K562 (cell line): ENCODE data around the gene NT5C1B. TPM values are rescaled to one million over a fixed set of nuclear protein-coding genes. Genes with fewer than 3 reads are reported as not detected.

Experiments
- BCOR ChIP-seq: fragments of 450-650 bp; IDR thresholded peaks from 2 replicates; pipeline ENCODE4 v1.6.1; 2016
- CAMTA2 ChIP-seq: fragments of 250-450 bp; sonication (Bioruptor Pico); conservative IDR thresholded peaks from 2 replicates; pipeline ENCODE4 v1.5.1; 2022
- CBFA2T2 ChIP-seq: fragments of 450-650 bp; conservative IDR thresholded peaks from 2 replicates; pipeline ENCODE4 v1.6.1; 2017; ENCODE audit warnings: mild to moderate bottlenecking
- CBX2 ChIP-seq: fragments of 200-600 bp; sonication (generic); IDR thresholded peaks from one replicate; pipeline ENCODE4 v1.6.1; 2012; ENCODE audit warnings: mild to moderate bottlenecking, low read length, inconsistent platforms; ENCODE audit not compliant: insufficient read depth, poor library complexity, severe bottlenecking
- CREBBP ChIP-seq: IDR thresholded peaks from one replicate; pipeline ENCODE4 v1.6.1; 2012; ENCODE audit warnings: low read depth, mild to moderate bottlenecking, control low read depth, inconsistent platforms, low read length
- DMBX1 ChIP-seq: fragments of 250-450 bp; sonication (Bioruptor Pico); IDR thresholded peaks from 2 replicates; pipeline ENCODE4 v1.8.0; 2022; ENCODE audit warnings: inconsistent platforms, mild to moderate bottlenecking, moderate library complexity, borderline replicate concordance
- KDM2B ChIP-seq: fragments of 250-450 bp; sonication (Bioruptor Pico); IDR thresholded peaks from 2 replicates; pipeline ENCODE4 v1.8.0; 2021; ENCODE audit warnings: mild to moderate bottlenecking, moderate library complexity
- MYBL2 ChIP-seq, 2 experiments: fragments of 450-650 bp in 1 of 2; sonication (generic) in 1 of 2; formaldehyde crosslinking in 1 of 2; IDR thresholded peaks; 2 replicates each; pipeline versions ENCODE4 v1.6.1 to v1.8.1; 2017 to 2022; ENCODE audit warnings: borderline replicate concordance in 1 of 2, inconsistent platforms in 1 of 2, low read depth in 1 of 2, mild to moderate bottlenecking in 1 of 2, missing genetic modification reagents in 1 of 2, moderate library complexity in 1 of 2
- NRF1 ChIP-seq, 2 experiments: fragments of 450-650 bp; IDR thresholded peaks in 1 of 2; conservative IDR thresholded peaks in 1 of 2; 2 replicates each; pipeline ENCODE4 v1.6.1; 2014; ENCODE audit warnings: mild to moderate bottlenecking in 2 of 2
- OTX1 ChIP-seq: fragments of 450-650 bp; formaldehyde crosslinking; IDR thresholded peaks from 2 replicates; pipeline ENCODE4 v1.4.0; 2022; ENCODE audit warnings: mild to moderate bottlenecking
- SP2 ChIP-seq: IDR thresholded peaks from 2 replicates; pipeline ENCODE4 v1.6.1; 2011; ENCODE audit warnings: mild to moderate bottlenecking, low read depth, low read length, moderate library complexity; ENCODE audit not compliant: poor library complexity, severe bottlenecking; ENCODE audit errors: extremely low read depth
- SRSF7 ChIP-seq: fragments of 200-400 bp; formaldehyde crosslinking; optimal IDR thresholded peaks from 2 replicates; pipeline ENCODE3; 2017; ENCODE audit warnings: mild to moderate bottlenecking, low read depth, low read length
- TCFL5 ChIP-seq: fragments of 250-450 bp; sonication (Bioruptor Pico); conservative IDR thresholded peaks from 2 replicates; pipeline ENCODE4 v1.6.1; 2021; ENCODE audit warnings: mild to moderate bottlenecking, moderate library complexity, matching md5 sums
- THRAP3 ChIP-seq: fragments of 450-650 bp; IDR thresholded peaks from 2 replicates; pipeline ENCODE4 v1.6.1; 2016; ENCODE audit warnings: mild to moderate bottlenecking, inconsistent platforms, borderline replicate concordance
- XRCC4 ChIP-seq: IDR thresholded peaks from one replicate; pipeline ENCODE4 v1.6.1; 2011; ENCODE audit not compliant: insufficient read depth, insufficient read length; ENCODE audit errors: extremely low read depth
- ZC3H11A ChIP-seq: IDR thresholded peaks from 2 replicates; pipeline ENCODE4 v1.6.1; 2012; ENCODE audit warnings: low read depth, low read length, improper control_type of control experiment
- ZNF134 ChIP-seq: fragments of 250-450 bp; sonication (Bioruptor Pico); conservative IDR thresholded peaks from 2 replicates; pipeline ENCODE4 v1.4.0; 2020
- ZNF444 ChIP-seq: fragments of 250-450 bp; sonication (Bioruptor Pico); IDR thresholded peaks from 2 replicates; pipeline ENCODE4 v1.4.0; 2020; ENCODE audit warnings: mild to moderate bottlenecking, moderate library complexity
- ZNF583 ChIP-seq: fragments of 250-450 bp; sonication (Bioruptor Pico); IDR thresholded peaks from 2 replicates; pipeline ENCODE4 v1.4.0; 2020
- ZNF76 ChIP-seq: fragments of 250-450 bp; sonication (Bioruptor Pico); IDR thresholded peaks from 2 replicates; pipeline ENCODE4 v1.4.0; 2020; ENCODE audit warnings: mild to moderate bottlenecking, moderate library complexity, borderline replicate concordance
- polyA plus RNA-seq, 8 experiments: library from polyadenylated mRNA; depleted of rRNA in 4 of 8; stranded (reverse) in 5 of 8; unstranded in 3 of 8; fragments of >200 nt; fragmentation: Nextera tagmentation in 2 of 8; fragmentation: Illumina TruSeq in 1 of 8; extraction: Ambion mirVana in 2 of 8; extraction: Trizol in 1 of 8; gene quantifications; 2 replicates each; pipeline versions ENCODE4 v1.2.1 to v1.2.3, GENCODE V29; 2011 to 2014; ENCODE audit warnings: inconsistent platforms in 1 of 8, missing spikeins in 1 of 8
- total RNA-seq, 7 experiments: library from RNA; depleted of rRNA in 6 of 7; stranded (reverse); fragments of >200 nt in 6 of 7; fragmentation: Illumina TruSeq in 2 of 7; extraction: Trizol in 2 of 7; gene quantifications; 2 replicates each; pipeline versions ENCODE4 v1.2.1 to v1.2.3, GENCODE V29; 2011 to 2021; ENCODE audit warnings: low replicate concordance in 1 of 7
- TF ChIP-seq, protein P1 (sequence below): fragments of 200-400 bp; formaldehyde crosslinking; IDR thresholded peaks from 2 replicates; pipeline ENCODE4 v1.6.1; 2017; ENCODE audit warnings: mild to moderate bottlenecking, low read depth, low read length, moderate library complexity
- TF ChIP-seq, protein P2 (sequence below): fragments of 200-800 bp; sonication (Bioruptor generic); IDR thresholded peaks from 2 replicates; pipeline ENCODE4 v1.6.1; 2017; ENCODE audit warnings: missing genetic modification characterization, missing compliant biosample characterization
- TF ChIP-seq, protein P3 (sequence below): sonication (generic); formaldehyde crosslinking; IDR thresholded peaks from 2 replicates; pipeline ENCODE4 v1.8.0; 2022; ENCODE audit warnings: mild to moderate bottlenecking, low read depth, missing genetic modification reagents

NT5C1B gene
- total and polyA plus RNA-seq, 9 of the 15 experiments (the other 6 are each of a cell fraction or from before 2014, with no cell fraction given) = 0.07 TPM; not detected in 8

DNA sequence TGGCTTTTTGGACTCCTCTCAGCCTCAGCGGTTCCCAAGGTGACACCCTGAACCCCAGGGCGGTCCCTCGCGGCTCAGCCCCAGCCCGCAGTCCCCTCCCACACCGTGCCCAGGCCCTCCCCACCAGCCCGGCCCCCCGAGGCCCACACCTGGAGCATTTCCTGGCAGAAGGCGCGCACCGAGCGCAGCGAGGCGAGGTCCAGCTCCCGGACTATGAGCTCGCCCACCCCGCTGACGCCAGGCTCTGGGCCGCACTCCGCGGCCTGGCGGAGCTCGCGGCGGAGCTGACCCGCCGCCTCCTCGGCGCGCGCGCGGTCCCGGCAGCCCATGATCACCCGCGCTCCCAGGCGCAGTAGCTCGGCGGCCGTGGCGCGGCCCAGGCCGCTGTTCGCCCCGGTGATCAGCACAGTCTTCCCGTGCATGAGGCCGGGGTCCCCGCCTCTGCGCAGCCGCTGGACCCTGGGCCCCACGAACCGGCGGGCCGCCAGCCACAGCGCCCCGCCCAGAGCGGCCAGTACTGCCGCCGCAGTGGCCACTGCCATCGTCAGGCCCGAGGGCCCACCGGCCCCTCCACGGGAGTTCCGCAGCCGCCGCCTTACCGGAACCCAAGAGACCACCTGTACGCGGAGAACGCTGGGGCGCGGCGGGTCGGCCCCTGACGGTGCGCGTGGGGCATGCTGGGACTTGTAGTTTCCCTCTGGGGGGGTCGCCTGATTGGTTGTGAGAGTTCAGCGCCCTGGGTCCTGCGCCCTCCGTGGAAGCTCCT is 29.2 kb downstream of the NT5C1B start, which contains the start of gene RDH14 (continued):
- TF ChIP-seq ZC3H11A (no peak), CREBBP (no peak), SP2 (no peak), CBFA2T2 (no peak), DMBX1 (CRISPR knock-in tag) (peak; percentile 45; the same call in 1 of the 2 replicates), TCFL5 (CRISPR knock-in tag) (no peak), BCOR (no peak), SRSF7 (no peak), MYBL2 (IDR thresholded peaks at IDR 0.05; ENCODE audit: low read depth) (no peak), MYBL2 (CRISPR knock-in tag; IDR thresholded peaks at IDR 0.05; ENCODE audit: borderline replicate concordance) (no peak), KDM2B (CRISPR knock-in tag) (no peak), ZNF134 (CRISPR knock-in tag) (no peak), ZNF444 (no peak), CBX2 (no peak), NRF1 (conservative IDR thresholded peaks at IDR 0.05 in 1 of 2, IDR thresholded peaks at IDR 0.05 in 1 of 2) (peak; percentile 88 to 90), OTX1 (CRISPR knock-in tag) (no peak), ZNF583 (0 out of 2 replicates have a peak, but pooled peaks have one; percentile 48), XRCC4 (no peak), ZNF76 (0 out of 2 replicates have a peak, but pooled peaks have one; percentile 52), CAMTA2 (CRISPR knock-in tag) (0 out of 2 replicates have a peak, but pooled peaks have one; percentile 44), THRAP3 (no peak)
- TF ChIP-seq, protein P1, sequence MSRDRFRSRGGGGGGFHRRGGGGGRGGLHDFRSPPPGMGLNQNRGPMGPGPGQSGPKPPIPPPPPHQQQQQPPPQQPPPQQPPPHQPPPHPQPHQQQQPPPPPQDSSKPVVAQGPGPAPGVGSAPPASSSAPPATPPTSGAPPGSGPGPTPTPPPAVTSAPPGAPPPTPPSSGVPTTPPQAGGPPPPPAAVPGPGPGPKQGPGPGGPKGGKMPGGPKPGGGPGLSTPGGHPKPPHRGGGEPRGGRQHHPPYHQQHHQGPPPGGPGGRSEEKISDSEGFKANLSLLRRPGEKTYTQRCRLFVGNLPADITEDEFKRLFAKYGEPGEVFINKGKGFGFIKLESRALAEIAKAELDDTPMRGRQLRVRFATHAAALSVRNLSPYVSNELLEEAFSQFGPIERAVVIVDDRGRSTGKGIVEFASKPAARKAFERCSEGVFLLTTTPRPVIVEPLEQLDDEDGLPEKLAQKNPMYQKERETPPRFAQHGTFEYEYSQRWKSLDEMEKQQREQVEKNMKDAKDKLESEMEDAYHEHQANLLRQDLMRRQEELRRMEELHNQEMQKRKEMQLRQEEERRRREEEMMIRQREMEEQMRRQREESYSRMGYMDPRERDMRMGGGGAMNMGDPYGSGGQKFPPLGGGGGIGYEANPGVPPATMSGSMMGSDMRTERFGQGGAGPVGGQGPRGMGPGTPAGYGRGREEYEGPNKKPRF = no peak
- TF ChIP-seq, protein P2, sequence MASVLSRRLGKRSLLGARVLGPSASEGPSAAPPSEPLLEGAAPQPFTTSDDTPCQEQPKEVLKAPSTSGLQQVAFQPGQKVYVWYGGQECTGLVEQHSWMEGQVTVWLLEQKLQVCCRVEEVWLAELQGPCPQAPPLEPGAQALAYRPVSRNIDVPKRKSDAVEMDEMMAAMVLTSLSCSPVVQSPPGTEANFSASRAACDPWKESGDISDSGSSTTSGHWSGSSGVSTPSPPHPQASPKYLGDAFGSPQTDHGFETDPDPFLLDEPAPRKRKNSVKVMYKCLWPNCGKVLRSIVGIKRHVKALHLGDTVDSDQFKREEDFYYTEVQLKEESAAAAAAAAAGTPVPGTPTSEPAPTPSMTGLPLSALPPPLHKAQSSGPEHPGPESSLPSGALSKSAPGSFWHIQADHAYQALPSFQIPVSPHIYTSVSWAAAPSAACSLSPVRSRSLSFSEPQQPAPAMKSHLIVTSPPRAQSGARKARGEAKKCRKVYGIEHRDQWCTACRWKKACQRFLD (CRISPR knock-in tag) = no peak
- TF ChIP-seq, protein P3, sequence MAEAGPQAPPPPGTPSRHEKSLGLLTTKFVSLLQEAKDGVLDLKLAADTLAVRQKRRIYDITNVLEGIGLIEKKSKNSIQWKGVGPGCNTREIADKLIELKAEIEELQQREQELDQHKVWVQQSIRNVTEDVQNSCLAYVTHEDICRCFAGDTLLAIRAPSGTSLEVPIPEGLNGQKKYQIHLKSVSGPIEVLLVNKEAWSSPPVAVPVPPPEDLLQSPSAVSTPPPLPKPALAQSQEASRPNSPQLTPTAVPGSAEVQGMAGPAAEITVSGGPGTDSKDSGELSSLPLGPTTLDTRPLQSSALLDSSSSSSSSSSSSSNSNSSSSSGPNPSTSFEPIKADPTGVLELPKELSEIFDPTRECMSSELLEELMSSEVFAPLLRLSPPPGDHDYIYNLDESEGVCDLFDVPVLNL (CRISPR knock-in tag) = no peak
